HepG2 (cell line): ENCODE results near the gene ARL5C. TPM values are rescaled to one million over a fixed set of nuclear protein-coding genes. Genes with fewer than 3 reads are reported as not detected.

Experiments used
- ATAC-seq: fragments of 200-7000 bp; cut with Tn5 transposase; 3 replicates; pipeline ENCODE4 v1.9.1; 2020; ENCODE audit warnings: mild to moderate bottlenecking, moderate library complexity
- BruUV-seq: library from RNA; stranded (reverse); fragments of 400-500 nt; replicated peaks from 2 replicates; lab custom pipeline; 2021; lab: Mats Ljungman, UMichigan
- CTCF ChIA-PET: fragments of 300-600 bp; formaldehyde crosslinking; extraction: SDS; loops from one replicate; lab custom pipeline; 2021; ENCODE audit warnings: low total read pairs, inconsistent platforms, low intra/inter-chr PET ratio; lab: Yijun Ruan, JAX
- POLR2A ChIA-PET: fragments of 350-600 bp; sonication (Branson Sonifier 250); formaldehyde crosslinking; loops from one replicate; lab custom pipeline; 2020; ENCODE audit warnings: antibody characterized with exemption, inconsistent platforms; lab: Yijun Ruan, JAX
- DNase-seq: peaks from one replicate; pipeline ENCODE4 v3.0.0-alpha.2; 2015; ENCODE audit warnings: low spot score
- FAIRE-seq: peaks from 3 replicates; lab custom pipeline; 2011; peaks lifted over from hg19 to GRCh38; lab: Jason Lieb, UNC
- H2AFZ ChIP-seq: one replicate; pipeline ENCODE4 v1.6.1; 2011; ENCODE audit warnings: low read length, inconsistent platforms
- H3K27ac ChIP-seq: fragments of 300-600 bp; 3 replicates; pipeline ENCODE4 v1.8.0; 2011; ENCODE audit warnings: mixed run types, mild to moderate bottlenecking, mixed read lengths, low read length, inconsistent platforms; ENCODE audit not compliant: insufficient read depth; ENCODE audit errors: extremely low read length
- H3K27me3 ChIP-seq, 2 experiments: fragments of 200-600 bp in 1 of 2; 2 replicates in 1 of 2; 3 replicates in 1 of 2; pipeline versions ENCODE4 v1.6.0 to v1.8.0; 2011; ENCODE audit warnings: low read length in 2 of 2, mild to moderate bottlenecking in 2 of 2, moderate library complexity in 2 of 2, inconsistent platforms in 1 of 2; ENCODE audit not compliant: insufficient read depth in 2 of 2, control insufficient read depth in 1 of 2
- H3K36me3 ChIP-seq, 2 experiments: fragments of 200-600 bp in 1 of 2; replicated peaks in 1 of 2; 2 replicates in 1 of 2; 3 replicates in 1 of 2; pipeline versions ENCODE4 v1.5.1 to v1.8.0; 2011; ENCODE audit warnings: low read length in 2 of 2, inconsistent platforms in 1 of 2; ENCODE audit not compliant: insufficient read depth in 2 of 2, control insufficient read depth in 1 of 2
- H3K4me1 ChIP-seq: 2 replicates; pipeline ENCODE4 v1.5.1; 2012; ENCODE audit warnings: low read length, inconsistent platforms; ENCODE audit not compliant: insufficient read depth
- H3K4me2 ChIP-seq: 2 replicates; pipeline ENCODE4 v1.6.0; 2011; ENCODE audit warnings: low read depth, low read length, inconsistent platforms
- H3K4me3 ChIP-seq, 3 experiments: fragments of 200-600 bp in 1 of 3; sonication (generic), shearing (Covaris generic) in 1 of 3; replicated peaks in 1 of 3; 2 replicates each; pipeline ENCODE4 v1.5.1; 2011 to 2016; ENCODE audit warnings: low read length in 3 of 3, inconsistent platforms in 2 of 3, low read depth in 2 of 3, mild to moderate bottlenecking in 2 of 3, control low read depth in 1 of 3, mixed read lengths in 1 of 3; ENCODE audit not compliant: insufficient read depth in 1 of 3
- H3K79me2 ChIP-seq: one replicate; pipeline ENCODE4 v1.6.1; 2011; ENCODE audit warnings: low read length, inconsistent platforms; ENCODE audit not compliant: insufficient read depth
- H3K9ac ChIP-seq: 2 replicates; pipeline ENCODE4 v1.6.0; 2011; ENCODE audit warnings: mild to moderate bottlenecking, low read depth, low read length, inconsistent platforms; ENCODE audit not compliant: insufficient read depth
- H3K9me3 ChIP-seq: 2 replicates; pipeline ENCODE4 v1.5.1; 2012; ENCODE audit warnings: mild to moderate bottlenecking, low read length
- H4K20me1 ChIP-seq: 2 replicates; pipeline ENCODE4 v1.6.0; 2011; ENCODE audit warnings: inconsistent platforms, mild to moderate bottlenecking, low read length, moderate library complexity; ENCODE audit not compliant: insufficient read depth
- AGO2 ChIP-seq: fragments of 200-400 bp; formaldehyde crosslinking; optimal IDR thresholded peaks from 2 replicates; pipeline ENCODE3; 2017; ENCODE audit warnings: mild to moderate bottlenecking, low read depth, low read length, moderate library complexity
- HNF1A ChIP-seq, 2 experiments: sonication (generic) in 1 of 2; formaldehyde crosslinking in 1 of 2; IDR thresholded peaks; 2 replicates each; pipeline versions ENCODE4 v1.4.0 to v1.6.1; 2016 to 2020; ENCODE audit warnings: borderline replicate concordance in 1 of 2, low read depth in 1 of 2, mild to moderate bottlenecking in 1 of 2, missing genetic modification reagents in 1 of 2
- ISL2 ChIP-seq: sonication (generic); formaldehyde crosslinking; IDR thresholded peaks from 2 replicates; pipeline ENCODE4 v1.5.0; 2020; ENCODE audit warnings: missing genetic modification reagents
- PCBP1 ChIP-seq: fragments of 200-400 bp; formaldehyde crosslinking; IDR thresholded peaks from 2 replicates; pipeline ENCODE4 v1.6.1; 2017; ENCODE audit warnings: mild to moderate bottlenecking, low read depth, low read length, borderline replicate concordance
- TBP ChIP-seq: sonication (generic); formaldehyde crosslinking; IDR thresholded peaks from 2 replicates; pipeline ENCODE4 v1.5.0; 2020; ENCODE audit warnings: missing genetic modification reagents
- ZFX ChIP-seq: sonication (generic); formaldehyde crosslinking; IDR thresholded peaks from 2 replicates; pipeline ENCODE4 v1.4.0; 2020; ENCODE audit warnings: mild to moderate bottlenecking, low read depth, missing genetic modification reagents, moderate library complexity
- ZNF430 ChIP-seq: sonication (generic); formaldehyde crosslinking; IDR thresholded peaks from 2 replicates; pipeline ENCODE4 v1.9.0; 2021; ENCODE audit warnings: mild to moderate bottlenecking, missing genetic modification reagents
- WGBS: methylation state at CpG from one replicate; pipeline ENCODE4 v1.1.6; 2017; ENCODE audit warnings: low lambda C conversion rate; 5-methylcytosine and 5-hydroxymethylcytosine counted together
- in situ Hi-C: cut with HindIII; loops from 2 replicates; pipeline ENCODE4 v1.10.0; 2017; ENCODE audit warnings: low pct_unique_long_range_greater_than_20kb; ENCODE audit not compliant: extremely low pct_ligation_motif_present
- intact Hi-C: fragments of 100-400 bp; cut with micrococcal nuclease; formaldehyde crosslinking; loops from one replicate; pipeline ENCODE4 v1.10.0; 2022; ENCODE audit not compliant: unreplicated experiment
- polyA plus RNA-seq, 8 experiments: library from polyadenylated mRNA; depleted of rRNA in 3 of 8; stranded (reverse) in 7 of 8; unstranded in 1 of 8; fragments of >200 nt; fragmentation: Illumina TruSeq in 4 of 8; extraction: Trizol in 4 of 8; gene quantifications; 2 replicates each; pipeline versions ENCODE4 v1.2.1 to v1.2.3, GENCODE V29; 2011 to 2016; ENCODE audit warnings: low read depth in 4 of 8, missing spikeins in 1 of 8, mixed read lengths in 1 of 8; ENCODE audit not compliant: insufficient read depth in 1 of 8
- total RNA-seq, 5 experiments: library from RNA; depleted of rRNA; stranded (reverse); fragments of >200 nt; fragmentation: Illumina TruSeq; extraction: Trizol; gene quantifications; 2 replicates each; pipeline ENCODE4 v1.2.3, GENCODE V29; 2016; ENCODE audit warnings: low read depth in 1 of 5

The ARL5C gene
- total and polyA plus RNA-seq, 2 of the 13 experiments (the other 11 are each of a cell fraction or from before 2014, with no cell fraction given) = not detected

DNA sequence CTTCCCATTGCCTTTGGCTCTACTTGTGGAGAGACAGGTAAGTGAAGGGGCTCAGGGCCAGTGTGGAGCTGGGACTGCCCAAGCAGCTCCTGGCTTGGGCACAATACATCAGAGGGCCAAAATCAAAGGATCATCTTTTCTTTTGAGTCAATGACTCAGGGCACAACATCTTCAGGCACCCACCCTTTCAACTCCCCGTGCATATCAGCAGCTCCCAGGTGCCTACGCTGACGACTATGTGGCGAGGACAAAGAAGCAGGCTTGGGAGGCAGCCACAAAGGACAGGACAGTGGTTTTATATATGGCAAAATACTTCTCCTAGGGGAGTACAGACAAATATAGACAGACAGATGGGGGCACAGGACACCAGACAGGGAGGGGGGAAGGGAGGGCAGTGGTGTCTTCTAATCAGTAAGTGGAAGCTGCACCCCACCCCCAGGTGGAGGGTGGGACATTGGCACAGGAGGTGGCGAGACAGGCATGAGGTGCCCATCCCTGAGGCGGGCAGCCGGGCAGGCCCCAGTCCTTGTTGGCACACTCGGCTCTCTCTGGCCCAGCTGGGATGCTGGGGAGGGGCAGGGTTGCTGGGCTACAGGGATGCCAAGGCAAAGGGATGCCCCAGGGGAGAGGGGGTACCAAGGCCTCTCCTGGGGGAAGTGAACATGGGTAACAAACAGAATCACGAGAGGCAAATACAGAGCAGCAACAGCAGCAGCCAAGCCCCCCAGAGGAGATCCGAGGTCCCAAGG lies 7.7 kb upstream of the ARL5C start:
- CTCF ChIA-PET = interaction anchor here (2.0 kb wide), 1 partner anchor 191 kb away, joined by 8 read pairs; no protein-coding TSS in a partner anchor

DNA sequence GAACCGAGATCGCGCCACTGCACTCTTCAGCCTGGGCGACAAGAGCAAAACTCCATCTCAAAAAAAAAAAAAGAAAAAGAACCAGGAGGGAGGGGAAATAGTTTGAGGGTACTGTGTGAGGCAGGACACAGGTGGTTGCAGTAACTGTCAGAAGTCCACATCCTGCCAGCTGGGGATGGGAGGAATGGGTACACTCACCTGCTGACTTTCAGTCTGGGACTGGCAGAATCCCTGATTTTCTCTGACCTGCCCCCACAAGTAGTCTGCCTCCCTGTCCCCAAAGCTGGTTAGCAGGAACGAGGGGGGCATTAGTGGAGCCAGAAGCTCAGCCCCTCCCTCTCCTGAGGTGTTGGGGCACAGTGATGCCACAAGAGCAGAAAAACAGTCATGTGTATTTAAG lies 7.1 kb upstream of the ARL5C start:
- ChIA-PET CTCF (no interaction called here), POLR2A (no interaction called here)
- DNase-seq = no peak
- H3K4me3 ChIP-seq = no peak overlapping the region
- H3K27me3 ChIP-seq = no peaks in the 10 kb centered on the region
- WGBS = 46% methylated on average over 5 of the region's 5 CpGs
- no peak overlapping the region for H2AFZ ChIP-seq
- intact Hi-C loops = no loop called here
- FAIRE-seq = no peak
- no TSS peak for BruUV-seq
- in situ Hi-C loops = loop anchor here (25.0 kb wide), 1 partner anchor 411 kb away; the partner anchor contains the start of gene PSMB3
- ATAC-seq = no peak
- no peaks in the 10 kb centered on the region for H3K79me2 ChIP-seq
- H3K27ac ChIP-seq = no peak overlapping the region
- no peaks in the 10 kb centered on the region for H3K4me1 ChIP-seq
- no peaks in the 10 kb centered on the region for H3K9me3 ChIP-seq
- H3K4me2 ChIP-seq = no peak overlapping the region
- no peaks in the 10 kb centered on the region; the same call in 1 of the 2 replicates for H4K20me1 ChIP-seq
- no peak overlapping the region for H3K9ac ChIP-seq
- TF ChIP-seq PCBP1 (no peak), HNF1A (IDR thresholded peaks at IDR 0.05; ENCODE audit: low read depth) (no peak), HNF1A (CRISPR knock-in tag; IDR thresholded peaks at IDR 0.05; ENCODE audit: borderline replicate concordance) (no peak), ZFX (CRISPR knock-in tag) (no peak), ZNF430 (CRISPR knock-in tag) (no peak), TBP (CRISPR knock-in tag) (no peak)
- H3K36me3 ChIP-seq = no peaks in the 10 kb centered on the region

More for the DNA sequence above, 7.7 kb upstream of the ARL5C start:
- no peaks in the 10 kb centered on the region for H3K9me3 ChIP-seq
- no peak overlapping the region for H3K9ac ChIP-seq
- no peaks in the 10 kb centered on the region for H3K27me3 ChIP-seq
- no peak for FAIRE-seq
- no TSS peak for BruUV-seq
- no peak overlapping the region for H3K4me3 ChIP-seq
- in situ Hi-C loops = loop anchor here (25.0 kb wide), 1 partner anchor 411 kb away; the partner anchor contains the start of gene PSMB3
- no peak overlapping the region for H3K27ac ChIP-seq
- no peaks in the 10 kb centered on the region; the same call in 1 of the 2 replicates for H4K20me1 ChIP-seq
- POLR2A ChIA-PET = no interaction called here
- H3K4me1 ChIP-seq = no peaks in the 10 kb centered on the region
- H3K79me2 ChIP-seq = no peaks in the 10 kb centered on the region
- TF ChIP-seq ISL2 (no peak), AGO2 (peak; percentile 26)
- TF ChIP-seq, all 625 proteins: peak for 1
- no peak for DNase-seq
- Histone ChIP-seq H3K36me3 (no peaks in the 10 kb centered on the region), H2AFZ (no peak overlapping the region), H3K4me2 (no peak overlapping the region)
- ATAC-seq = no peak
- intact Hi-C loops = no loop called here
- 48% methylated on average over 10 of the region's 10 CpGs for WGBS
